ENCODE data around the gene PRDM16.

PRDM16 gene

GRCh38 chr1:3141836-3142235 is 72.8 kb downstream of the PRDM16 start:
- Histone ChIP-seq H4K20me1 (ENCODE audit: insufficient read depth, low read length, poor library complexity, severe bottlenecking) (no peaks in the 10 kb centered on the region), H3K4me1 (ENCODE audit: insufficient read depth, low read length, poor library complexity, severe bottlenecking) (no peaks in the 10 kb centered on the region), H3K9me2 (replicated peaks; ENCODE audit: low read depth, low read length) (no peaks in the 10 kb centered on the region), H3K9me3 (ENCODE audit: insufficient read depth, low read depth, low read length) (no peaks in the 10 kb centered on the region), H2AFZ (ENCODE audit: low read length) (no peak overlapping the region), H3K36me3 (ENCODE audit: insufficient read depth, low read length) (no peaks in the 10 kb centered on the region), H3K4me3 (ENCODE audit: low read length, poor library complexity, severe bottlenecking) (no peak overlapping the region), H3K27me3 (ENCODE audit: insufficient read depth, low read length, poor library complexity, severe bottlenecking) (no peaks in the 10 kb centered on the region), H3K79me2 (ENCODE audit: insufficient read depth, low read length) (peaks cover 3% of the 10 kb centered on the region; the same call in 1 of the 2 replicates), H3K4me2 (ENCODE audit: low read depth, low read length, poor library complexity, severe bottlenecking) (no peak overlapping the region), H3K9ac (ENCODE audit: low read depth, low read length, poor library complexity, severe bottlenecking) (no peak overlapping the region), H3F3A (ENCODE audit: low read depth) (no peaks in the 10 kb centered on the region)
- no peak for TF ChIP-seq EZH2phosphoT487 (IDR thresholded peaks at IDR 0.05; ENCODE audit: borderline replicate concordance)
- no peak for TF ChIP-seq CTCF (conservative IDR thresholded peaks at IDR 0.05; ENCODE audit: low read length)

- no peaks in the 10 kb centered on the region for H3K4me1 ChIP-seq (ENCODE audit: insufficient read depth, low read length, poor library complexity, severe bottlenecking)
- H3K36me3 ChIP-seq (ENCODE audit: insufficient read depth, low read length): no peaks in the 10 kb centered on the region
- no peaks in the 10 kb centered on the region for H3K9me2 ChIP-seq (replicated peaks; ENCODE audit: low read depth, low read length)
- TF ChIP-seq EZH2phosphoT487 (IDR thresholded peaks at IDR 0.05; ENCODE audit: borderline replicate concordance) (no peak), CTCF (conservative IDR thresholded peaks at IDR 0.05; ENCODE audit: low read length) (no peak)
- H3F3A ChIP-seq (ENCODE audit: low read depth): no peaks in the 10 kb centered on the region
- no peak overlapping the region for H2AFZ ChIP-seq (ENCODE audit: low read length)
- H3K27me3 ChIP-seq (ENCODE audit: insufficient read depth, low read length, poor library complexity, severe bottlenecking): no peaks in the 10 kb centered on the region
- no peaks in the 10 kb centered on the region for H3K9me3 ChIP-seq (ENCODE audit: insufficient read depth, low read depth, low read length)
- H3K4me2 ChIP-seq (ENCODE audit: low read depth, low read length, poor library complexity, severe bottlenecking): no peak overlapping the region
- no peak overlapping the region for H3K4me3 ChIP-seq (ENCODE audit: low read length, poor library complexity, severe bottlenecking)
- H3K79me2 ChIP-seq (ENCODE audit: insufficient read depth, low read length): peaks cover 6% of the 10 kb centered on the region; the same call in 1 of the 2 replicates
- H4K20me1 ChIP-seq (ENCODE audit: insufficient read depth, low read length, poor library complexity, severe bottlenecking): no peaks in the 10 kb centered on the region
- H3K9ac ChIP-seq (ENCODE audit: low read depth, low read length, poor library complexity, severe bottlenecking): no peak overlapping the region
Measured at GRCh38 chr1:3142236-3142635, 73.2 kb downstream of the PRDM16 start.

- H3F3A ChIP-seq (ENCODE audit: low read depth): no peaks in the 10 kb centered on the region
- no peaks in the 10 kb centered on the region for H3K4me1 ChIP-seq (ENCODE audit: insufficient read depth, low read length, poor library complexity, severe bottlenecking)
- no peaks in the 10 kb centered on the region for H3K9me3 ChIP-seq (ENCODE audit: insufficient read depth, low read depth, low read length)
- H3K4me3 ChIP-seq (ENCODE audit: low read length, poor library complexity, severe bottlenecking): no peak overlapping the region
- TF ChIP-seq CTCF (conservative IDR thresholded peaks at IDR 0.05; ENCODE audit: low read length): no peak
- no peak for TF ChIP-seq EZH2phosphoT487 (IDR thresholded peaks at IDR 0.05; ENCODE audit: borderline replicate concordance)
- H3K9ac ChIP-seq (ENCODE audit: low read depth, low read length, poor library complexity, severe bottlenecking): no peak overlapping the region
- no peaks in the 10 kb centered on the region for H3K27me3 ChIP-seq (ENCODE audit: insufficient read depth, low read length, poor library complexity, severe bottlenecking)
- no peaks in the 10 kb centered on the region for H3K36me3 ChIP-seq (ENCODE audit: insufficient read depth, low read length)
- no peaks in the 10 kb centered on the region for H3K9me2 ChIP-seq (replicated peaks; ENCODE audit: low read depth, low read length)
- H4K20me1 ChIP-seq (ENCODE audit: insufficient read depth, low read length, poor library complexity, severe bottlenecking): peaks cover 2% of the 10 kb centered on the region
- H3K79me2 ChIP-seq (ENCODE audit: insufficient read depth, low read length): peaks cover 6% of the 10 kb centered on the region; the same call in 1 of the 2 replicates
- no peak overlapping the region for H3K4me2 ChIP-seq (ENCODE audit: low read depth, low read length, poor library complexity, severe bottlenecking)
- H2AFZ ChIP-seq (ENCODE audit: low read length): no peak overlapping the region
Measured at GRCh38 chr1:3142751-3143150, 73.7 kb downstream of the PRDM16 start.
